ENCODE measurements around the gene IGSF9B. TPM values are rescaled to one million over a fixed set of nuclear protein-coding genes. Genes with fewer than 3 reads are reported as not detected.

The IGSF9B gene
- total RNA-seq, 2 donors from 2014 or later = 5.0 to 6.0 TPM

DNA sequence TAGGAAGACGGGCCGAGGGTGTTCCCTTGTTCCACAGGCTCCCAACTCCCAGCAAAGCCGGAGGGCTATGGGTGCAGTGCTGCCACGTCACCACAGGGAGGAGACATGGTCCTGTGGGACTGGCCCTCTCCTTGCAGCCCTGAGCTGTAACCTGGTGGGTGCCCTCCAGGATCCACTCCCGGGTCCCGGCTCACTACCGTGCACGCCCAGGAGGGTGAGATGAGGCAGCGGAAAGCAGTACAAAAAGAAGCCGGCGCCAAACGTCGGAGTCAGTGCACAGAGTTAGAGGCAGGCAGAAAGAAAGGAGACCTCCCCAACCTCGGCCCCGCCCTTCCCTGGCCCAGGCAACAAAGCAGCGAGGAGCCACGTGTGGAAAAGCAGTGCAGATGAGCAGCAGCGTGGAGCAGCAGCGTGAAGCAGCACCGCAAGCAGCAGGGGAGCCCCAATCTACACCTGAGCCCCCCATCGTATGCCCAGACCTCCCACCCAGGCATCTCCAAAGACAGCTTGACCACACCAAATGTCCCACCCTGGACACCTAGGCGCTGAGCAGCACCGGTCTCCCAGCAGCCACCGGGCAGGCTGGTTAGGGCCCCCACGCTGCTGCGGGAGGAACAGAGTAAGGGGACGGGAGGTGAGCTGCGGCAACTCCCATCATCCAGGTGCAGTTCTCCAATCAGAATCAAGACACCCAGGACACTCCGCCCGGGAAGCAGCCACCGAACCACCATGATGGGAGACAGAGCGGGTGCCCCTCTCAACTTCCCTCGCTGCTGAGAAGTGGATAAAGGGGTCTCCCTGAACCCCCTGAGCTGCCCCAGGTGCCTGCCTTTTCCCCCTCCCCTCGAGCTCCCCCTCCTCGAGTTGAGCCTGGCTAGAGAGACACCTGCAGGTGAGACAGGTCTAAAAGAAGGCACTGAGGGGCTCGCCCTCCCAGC is 28.8 kb downstream of the IGSF9B start:
- Histone ChIP-seq H3K27ac (no peak overlapping the region), H3K9me3 (no peaks in the 10 kb centered on the region), H3K4me1 (peaks cover 6% of the 10 kb centered on the region), H3K9ac (ENCODE audit: low read depth in 2 of 2, low read length in 2 of 2) (no peak overlapping the region), H3K27me3 (no peaks in the 10 kb centered on the region), H3K36me3 (no peaks in the 10 kb centered on the region), H3K4me3 (peak overlapping the region; percentile 28)
- TF ChIP-seq, protein P1, sequence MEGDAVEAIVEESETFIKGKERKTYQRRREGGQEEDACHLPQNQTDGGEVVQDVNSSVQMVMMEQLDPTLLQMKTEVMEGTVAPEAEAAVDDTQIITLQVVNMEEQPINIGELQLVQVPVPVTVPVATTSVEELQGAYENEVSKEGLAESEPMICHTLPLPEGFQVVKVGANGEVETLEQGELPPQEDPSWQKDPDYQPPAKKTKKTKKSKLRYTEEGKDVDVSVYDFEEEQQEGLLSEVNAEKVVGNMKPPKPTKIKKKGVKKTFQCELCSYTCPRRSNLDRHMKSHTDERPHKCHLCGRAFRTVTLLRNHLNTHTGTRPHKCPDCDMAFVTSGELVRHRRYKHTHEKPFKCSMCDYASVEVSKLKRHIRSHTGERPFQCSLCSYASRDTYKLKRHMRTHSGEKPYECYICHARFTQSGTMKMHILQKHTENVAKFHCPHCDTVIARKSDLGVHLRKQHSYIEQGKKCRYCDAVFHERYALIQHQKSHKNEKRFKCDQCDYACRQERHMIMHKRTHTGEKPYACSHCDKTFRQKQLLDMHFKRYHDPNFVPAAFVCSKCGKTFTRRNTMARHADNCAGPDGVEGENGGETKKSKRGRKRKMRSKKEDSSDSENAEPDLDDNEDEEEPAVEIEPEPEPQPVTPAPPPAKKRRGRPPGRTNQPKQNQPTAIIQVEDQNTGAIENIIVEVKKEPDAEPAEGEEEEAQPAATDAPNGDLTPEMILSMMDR (IDR thresholded peaks at IDR 0.05) = peak; percentile 83
- intact Hi-C loops (cut with DNase I) = loop anchor here (2.0 to 10.0 kb wide), 2 partner anchors 117 to 211 kb away; no protein-coding TSS in a partner anchor
- peak; percentile 81 for DNase-seq

DNA sequence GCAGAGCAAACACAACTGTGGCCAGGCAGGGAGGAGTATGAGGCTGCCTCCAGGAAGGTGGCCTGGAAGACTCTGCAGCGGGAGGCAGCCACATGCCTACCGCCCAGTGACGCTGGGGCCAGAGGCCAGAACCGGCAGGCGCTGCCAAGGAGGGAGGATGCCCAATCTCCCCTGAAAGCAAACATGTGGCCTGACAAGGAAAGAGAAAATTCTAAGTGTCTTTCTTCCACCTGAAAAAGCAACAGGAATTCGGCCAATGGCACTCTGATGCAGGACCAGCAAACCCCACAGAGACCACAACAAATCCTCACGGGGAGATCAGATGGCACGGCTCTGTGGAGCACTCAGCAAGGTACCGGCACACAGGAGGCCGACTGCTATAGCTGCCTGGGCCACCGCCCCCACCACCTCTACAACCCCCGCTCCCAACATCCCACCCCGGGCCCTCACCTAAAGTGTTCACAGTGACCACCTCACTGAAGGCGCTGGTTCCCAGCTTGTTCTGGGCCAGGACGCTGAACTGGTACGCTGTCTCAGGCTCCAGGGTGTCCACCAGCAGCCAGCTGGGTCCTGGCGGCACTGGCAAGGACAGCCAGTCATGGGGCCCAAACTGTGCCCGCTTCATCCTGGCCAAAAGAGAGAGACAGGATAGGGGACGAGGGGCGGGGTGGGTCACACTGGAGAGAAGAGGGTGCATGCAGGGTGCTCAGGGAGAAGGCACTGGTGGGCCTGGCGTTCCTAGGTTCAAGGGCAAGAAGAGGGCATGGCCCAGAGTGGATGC is 30.1 kb downstream of the IGSF9B start:
- Histone ChIP-seq H3K9me3 (no peaks in the 10 kb centered on the region), H3K27me3 (no peaks in the 10 kb centered on the region), H3K4me3 (no peak overlapping the region), H3K36me3 (no peaks in the 10 kb centered on the region), H3K4me1 (peaks cover 6% of the 10 kb centered on the region), H3K27ac (no peak overlapping the region), H3K9ac (ENCODE audit: low read depth in 2 of 2, low read length in 2 of 2) (no peak overlapping the region)
- TF ChIP-seq, protein P1 (IDR thresholded peaks at IDR 0.05) = no peak
- no peak for DNase-seq
- intact Hi-C loops (cut with DNase I) = loop anchor here (2.0 to 10.0 kb wide), 2 partner anchors 118 to 212 kb away; no protein-coding TSS in a partner anchor

DNA sequence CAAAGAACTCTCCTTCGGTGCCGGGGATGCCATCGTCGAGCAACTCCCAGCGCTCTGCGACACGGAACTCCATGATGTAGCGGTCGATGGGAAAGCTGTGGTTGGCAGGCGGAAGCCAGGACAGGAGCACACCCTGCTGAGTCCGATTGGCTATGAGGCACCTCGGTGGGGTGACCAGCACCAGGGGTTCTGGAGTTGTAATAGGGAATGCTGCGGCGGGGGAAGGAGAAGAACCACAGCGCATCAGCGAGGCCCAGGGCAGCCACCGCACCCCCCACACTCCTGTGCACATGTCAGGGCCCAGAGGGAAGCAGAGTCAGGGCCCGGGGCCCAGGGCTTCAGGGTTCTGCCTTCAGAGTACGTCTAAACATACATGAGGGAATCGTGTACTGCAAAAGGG is 31.0 kb downstream of the IGSF9B start:
- no peak overlapping the region for H3K4me3 ChIP-seq
- TF ChIP-seq, protein P1 (IDR thresholded peaks at IDR 0.05) = no peak
- H3K4me1 ChIP-seq = peaks cover 6% of the 10 kb centered on the region
- H3K27me3 ChIP-seq = no peaks in the 10 kb centered on the region
- no peak overlapping the region for H3K27ac ChIP-seq
- no peaks in the 10 kb centered on the region for H3K9me3 ChIP-seq
- no peak for DNase-seq
- no peak overlapping the region for H3K9ac ChIP-seq (ENCODE audit: low read depth in 2 of 2, low read length in 2 of 2)
- intact Hi-C loops (cut with DNase I) = loop anchor here (2.0 to 10.0 kb wide), 2 partner anchors 119 to 213 kb away; no protein-coding TSS in a partner anchor
- no peaks in the 10 kb centered on the region for H3K36me3 ChIP-seq

DNA sequence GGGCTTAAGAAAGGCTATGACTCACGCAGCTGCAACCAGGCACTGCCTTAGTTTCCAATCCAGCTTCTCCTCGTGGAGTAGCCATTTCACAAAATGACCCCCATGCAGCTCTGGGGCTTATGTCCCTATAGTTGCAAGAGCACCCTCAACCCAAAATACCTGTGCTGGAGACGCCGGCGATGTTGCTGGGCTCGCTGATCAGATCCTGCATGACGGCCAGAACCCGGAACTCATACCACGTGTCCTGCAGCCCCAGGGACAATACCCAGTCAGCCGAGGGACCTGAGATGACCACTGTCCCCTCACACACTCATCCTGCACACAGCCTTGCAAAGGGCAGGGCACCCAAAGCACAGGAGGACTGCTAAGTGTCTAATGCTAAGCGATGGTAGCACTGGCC is 32.1 kb downstream of the IGSF9B start:
- intact Hi-C loops (cut with DNase I) = loop anchor here (10.0 kb wide), 1 partner anchor 120 kb away; no protein-coding TSS in a partner anchor
- no peak for DNase-seq
- TF ChIP-seq, protein P1 (IDR thresholded peaks at IDR 0.05) = no peak
- H3K9me3 ChIP-seq = no peaks in the 10 kb centered on the region
- H3K9ac ChIP-seq (ENCODE audit: low read depth in 2 of 2, low read length in 2 of 2) = no peak overlapping the region
- peaks cover 6% of the 10 kb centered on the region for H3K4me1 ChIP-seq
- no peaks in the 10 kb centered on the region for H3K36me3 ChIP-seq
- no peak overlapping the region for H3K27ac ChIP-seq
- no peak overlapping the region for H3K4me3 ChIP-seq
- no peaks in the 10 kb centered on the region for H3K27me3 ChIP-seq
